PFSK-1 (cell line): ENCODE measurements around the gene LTV1.

ENCODE experiments used
- REST ChIP-seq, 2 experiments: IDR thresholded peaks; 2 replicates each; pipeline versions ENCODE4 v1.6.1 to v1.8.0; 2011 to 2012; ENCODE audit warnings: low read depth in 2 of 2, low read length in 2 of 2, control low read depth in 1 of 2, inconsistent platforms in 1 of 2, mild to moderate bottlenecking in 1 of 2, moderate library complexity in 1 of 2; ENCODE audit not compliant: insufficient read depth in 1 of 2
- SIN3A ChIP-seq: IDR thresholded peaks from 2 replicates; pipeline ENCODE4 v1.6.1; 2012; ENCODE audit warnings: mild to moderate bottlenecking, low read length, moderate library complexity, borderline replicate concordance; ENCODE audit not compliant: insufficient read depth

DNA sequence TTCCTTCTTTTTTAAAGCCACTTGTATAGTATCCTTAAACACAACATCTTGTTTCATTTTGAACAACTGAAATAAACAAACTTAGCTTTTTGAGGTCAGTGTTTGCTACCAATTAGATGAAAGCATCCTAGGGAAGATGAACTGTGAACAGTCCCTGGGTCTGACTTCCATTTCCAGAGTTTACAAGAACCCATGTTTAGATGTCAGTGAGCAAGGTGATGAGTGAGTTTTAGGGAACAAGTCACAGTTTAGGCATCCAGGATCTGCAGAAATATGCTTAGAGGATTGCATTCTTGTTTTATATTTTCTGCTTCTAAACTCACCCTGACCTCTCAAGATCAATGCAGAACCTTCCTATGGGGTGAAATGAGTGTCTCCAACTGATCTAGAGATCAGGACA lies 24.1 kb downstream of the LTV1 start:
- no peak for TF ChIP-seq SIN3A
- no peak for TF ChIP-seq REST (IDR thresholded peaks at IDR 0.05; ENCODE audit: insufficient read depth in 1 of 2, low read depth in 2 of 2, low read length in 2 of 2)
